Mesothelial cell of epicardium (in vitro differentiated cells): ENCODE measurements around the gene SMIM38. TPM values are rescaled to one million over a fixed set of nuclear protein-coding genes. Genes with fewer than 3 reads are reported as not detected.

Experiments used
- DNase-seq, 2 experiments: peaks; one replicate each; pipeline ENCODE4 v3.0.0; 2021; ENCODE audit warnings: low spot score in 2 of 2; ENCODE audit not compliant: unreplicated experiment in 2 of 2
- H3K27ac Mint-ChIP-seq: 2 replicates; pipeline ENCODE4 v1.8.0; 2021; ENCODE audit warnings: mixed read lengths
- H3K27me3 Mint-ChIP-seq: 2 replicates; pipeline ENCODE4 v1.8.0; 2021; ENCODE audit warnings: low read depth, mixed read lengths
- H3K36me3 Mint-ChIP-seq: 2 replicates; pipeline ENCODE4 v1.8.0; 2021; ENCODE audit warnings: mixed read lengths
- H3K4me1 Mint-ChIP-seq: 2 replicates; pipeline ENCODE4 v1.8.0; 2021; ENCODE audit warnings: mixed read lengths
- H3K4me3 Mint-ChIP-seq: 2 replicates; pipeline ENCODE4 v1.8.0; 2021; ENCODE audit warnings: mild to moderate bottlenecking, moderate library complexity, mixed read lengths
- H3K9me3 Mint-ChIP-seq: 2 replicates; pipeline ENCODE4 v1.8.0; 2021; ENCODE audit warnings: mixed read lengths
- CTCF ChIP-seq: fragments of 200-600 bp; sonication (generic); IDR thresholded peaks from one replicate; pipeline ENCODE4 v1.5.0; 2021; ENCODE audit warnings: antibody characterized with exemption; ENCODE audit not compliant: unreplicated experiment
- total RNA-seq: library from RNA; stranded (reverse); gene quantifications from 3 replicates; pipeline ENCODE4 v1.2.1, GENCODE V29; 2021

The SMIM38 gene
- total RNA-seq, 1 donor from 2014 or later: 2.5 TPM

DNA sequence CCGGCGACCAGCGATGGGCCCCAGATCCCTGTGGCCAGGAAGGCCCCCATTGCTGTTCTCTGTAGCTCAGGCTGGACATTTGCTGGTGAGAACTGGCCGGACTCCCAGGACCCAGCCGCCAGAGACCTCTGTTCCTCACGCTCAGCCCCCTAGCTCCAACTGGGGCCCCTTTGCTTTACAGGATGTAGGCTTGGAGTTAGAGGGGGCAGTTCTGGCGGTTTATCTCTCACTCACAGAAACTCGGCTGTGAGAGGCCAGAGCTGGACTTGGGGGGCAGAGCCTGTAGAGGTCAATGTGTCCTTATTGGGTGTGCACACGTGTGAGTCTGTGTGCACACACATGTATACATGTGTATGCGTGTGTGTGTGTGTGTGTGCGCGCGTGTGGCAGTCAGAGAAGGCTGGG, 502 bp downstream of the SMIM38 start:
- Mint-ChIP-seq H3K4me3 (no peak overlapping the region), H3K36me3 (no peaks in the 10 kb centered on the region), H3K4me1 (peaks cover 28% of the 10 kb centered on the region), H3K27me3 (peaks cover 10% of the 10 kb centered on the region), H3K27ac (peak overlapping the region; percentile 41), H3K9me3 (no peaks in the 10 kb centered on the region)
- no peak for TF ChIP-seq CTCF
- DNase-seq: no peak

- no peaks in the 10 kb centered on the region for H3K9me3 Mint-ChIP-seq
- peaks cover 10% of the 10 kb centered on the region for H3K27me3 Mint-ChIP-seq
- no peak overlapping the region for H3K4me3 Mint-ChIP-seq
- H3K27ac Mint-ChIP-seq: peak overlapping the region; percentile 41
- no peaks in the 10 kb centered on the region for H3K36me3 Mint-ChIP-seq
- DNase-seq: no peak
- TF ChIP-seq CTCF: no peak
- H3K4me1 Mint-ChIP-seq: peaks cover 26% of the 10 kb centered on the region
Measured at GRCh38 chr11:69156673-69157155, 979 bp downstream of the SMIM38 start.

DNA sequence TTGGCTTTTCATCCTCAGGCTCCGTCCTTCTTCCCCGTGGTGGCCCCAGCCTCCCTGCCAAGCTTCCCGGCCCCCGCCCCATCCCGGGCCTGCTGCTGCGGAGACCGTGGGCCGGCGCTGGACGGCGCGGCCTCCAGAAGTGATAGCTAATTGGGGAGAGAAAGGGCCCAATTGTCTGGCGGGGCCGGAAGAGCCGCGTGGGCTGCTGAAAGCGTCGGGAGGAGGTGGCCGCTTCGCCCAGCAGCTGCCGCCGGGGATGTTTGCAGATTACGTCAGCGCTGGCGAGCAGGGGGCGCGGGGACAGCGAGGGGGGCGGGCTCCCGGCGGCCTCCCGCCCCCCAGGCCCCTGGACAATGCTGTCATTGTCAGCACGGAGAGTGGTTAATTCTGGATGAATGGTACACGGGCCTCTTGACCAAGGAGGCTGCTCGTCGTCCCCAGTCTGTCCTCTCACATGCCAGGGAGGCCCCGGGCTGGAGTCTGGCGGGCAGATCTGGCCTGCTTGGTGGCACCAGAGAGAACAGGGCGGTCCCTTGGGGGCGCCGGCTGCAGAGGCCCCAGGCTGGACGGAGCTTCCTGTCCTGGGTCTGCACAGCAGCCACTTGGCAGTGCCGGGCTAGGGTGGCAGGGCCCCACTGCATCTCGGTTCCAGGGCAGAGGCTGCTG, 1.6 kb downstream of the SMIM38 start:
- peaks cover 6% of the 10 kb centered on the region for H3K27me3 Mint-ChIP-seq
- H3K4me1 Mint-ChIP-seq: peaks cover 20% of the 10 kb centered on the region
- H3K4me3 Mint-ChIP-seq: no peak overlapping the region
- no peak overlapping the region for H3K27ac Mint-ChIP-seq
- no peak for DNase-seq
- TF ChIP-seq CTCF: no peak
- no peaks in the 10 kb centered on the region for H3K36me3 Mint-ChIP-seq
- no peaks in the 10 kb centered on the region for H3K9me3 Mint-ChIP-seq

GRCh38 chr11:69157822-69158231, 2.1 kb downstream of the SMIM38 start:
- Mint-ChIP-seq H3K27ac (no peak overlapping the region), H3K4me1 (peaks cover 14% of the 10 kb centered on the region), H3K9me3 (peaks cover 5% of the 10 kb centered on the region), H3K4me3 (no peak overlapping the region), H3K27me3 (peaks cover 4% of the 10 kb centered on the region), H3K36me3 (no peaks in the 10 kb centered on the region)
- no peak for TF ChIP-seq CTCF
- DNase-seq: no peak

- H3K27ac Mint-ChIP-seq: no peak overlapping the region
- H3K4me3 Mint-ChIP-seq: no peak overlapping the region
- DNase-seq: no peak
- TF ChIP-seq CTCF: no peak
- H3K4me1 Mint-ChIP-seq: peaks cover 7% of the 10 kb centered on the region
- no peaks in the 10 kb centered on the region for H3K36me3 Mint-ChIP-seq
- no peaks in the 10 kb centered on the region for H3K27me3 Mint-ChIP-seq
- peaks cover 10% of the 10 kb centered on the region for H3K9me3 Mint-ChIP-seq
Measured at GRCh38 chr11:69158301-69159149, 2.8 kb downstream of the SMIM38 start.
